Measurements from ENCODE around the gene EHMT1.

DNA sequence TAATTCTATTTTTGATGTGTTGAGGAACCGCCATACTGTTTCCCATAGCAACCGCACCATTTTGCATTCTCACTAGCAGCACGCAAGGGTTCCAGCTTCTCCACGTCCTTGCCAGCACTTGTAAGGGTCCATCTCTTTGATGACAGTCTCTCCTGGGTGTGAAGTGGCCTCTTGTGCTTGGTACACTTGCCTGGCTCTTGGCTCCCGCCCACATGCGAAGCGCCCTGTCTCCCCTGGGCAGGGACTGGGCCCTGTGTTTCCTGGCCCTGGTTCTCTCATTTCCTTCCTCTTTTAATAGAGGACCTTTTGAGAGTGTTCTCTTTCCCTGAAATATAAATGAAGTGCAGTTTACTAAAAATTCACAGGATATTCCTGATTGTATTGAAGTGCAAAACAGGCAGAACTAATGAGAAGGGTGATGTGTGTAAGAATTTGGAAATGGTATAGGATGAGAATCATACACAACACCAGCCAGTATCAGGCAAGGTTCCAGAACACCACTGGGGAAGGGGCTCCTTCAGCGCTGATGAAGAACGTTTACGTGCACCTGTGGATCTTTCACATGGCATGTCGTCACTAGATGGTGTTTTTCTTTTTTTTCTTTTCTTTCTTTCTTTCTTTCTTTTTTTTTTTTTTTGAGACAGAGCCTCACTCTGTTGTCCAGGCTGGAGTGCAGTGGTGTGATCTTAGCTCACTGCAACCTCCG lies 73.0 kb downstream of the EHMT1 start:
- TF ChIP-seq, protein P1, sequence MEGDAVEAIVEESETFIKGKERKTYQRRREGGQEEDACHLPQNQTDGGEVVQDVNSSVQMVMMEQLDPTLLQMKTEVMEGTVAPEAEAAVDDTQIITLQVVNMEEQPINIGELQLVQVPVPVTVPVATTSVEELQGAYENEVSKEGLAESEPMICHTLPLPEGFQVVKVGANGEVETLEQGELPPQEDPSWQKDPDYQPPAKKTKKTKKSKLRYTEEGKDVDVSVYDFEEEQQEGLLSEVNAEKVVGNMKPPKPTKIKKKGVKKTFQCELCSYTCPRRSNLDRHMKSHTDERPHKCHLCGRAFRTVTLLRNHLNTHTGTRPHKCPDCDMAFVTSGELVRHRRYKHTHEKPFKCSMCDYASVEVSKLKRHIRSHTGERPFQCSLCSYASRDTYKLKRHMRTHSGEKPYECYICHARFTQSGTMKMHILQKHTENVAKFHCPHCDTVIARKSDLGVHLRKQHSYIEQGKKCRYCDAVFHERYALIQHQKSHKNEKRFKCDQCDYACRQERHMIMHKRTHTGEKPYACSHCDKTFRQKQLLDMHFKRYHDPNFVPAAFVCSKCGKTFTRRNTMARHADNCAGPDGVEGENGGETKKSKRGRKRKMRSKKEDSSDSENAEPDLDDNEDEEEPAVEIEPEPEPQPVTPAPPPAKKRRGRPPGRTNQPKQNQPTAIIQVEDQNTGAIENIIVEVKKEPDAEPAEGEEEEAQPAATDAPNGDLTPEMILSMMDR (IDR thresholded peaks at IDR 0.05; ENCODE audit: poor library complexity): no peak
- no peak for TF ChIP-seq EZH2 (IDR thresholded peaks at IDR 0.05; ENCODE audit: borderline replicate concordance)
- TF ChIP-seq EZH2phosphoT487 (IDR thresholded peaks at IDR 0.05; ENCODE audit: low read depth, severe bottlenecking, unreplicated experiment): no peak
